Glomerular visceral epithelial cell (primary cell): ENCODE results near the gene XKR3.
"Not testable (repeated sequence)": the region's sequence is repeated elsewhere in the genome, so short reads cannot be mapped to it uniquely, and the experiment has no call there.

Experiments
- DNase-seq: peaks from one replicate; pipeline ENCODE4 v3.0.0-alpha.2; 2016; ENCODE audit errors: extremely low spot score

XKR3 gene

GRCh38 chr22:16824716-16825687 lies at the start of gene XKR3:
XKR3 (minus strand) TSS chr22:16825411; CDS start chr22:16808073, 17,338 bp downstream.
- no peak for DNase-seq

DNA sequence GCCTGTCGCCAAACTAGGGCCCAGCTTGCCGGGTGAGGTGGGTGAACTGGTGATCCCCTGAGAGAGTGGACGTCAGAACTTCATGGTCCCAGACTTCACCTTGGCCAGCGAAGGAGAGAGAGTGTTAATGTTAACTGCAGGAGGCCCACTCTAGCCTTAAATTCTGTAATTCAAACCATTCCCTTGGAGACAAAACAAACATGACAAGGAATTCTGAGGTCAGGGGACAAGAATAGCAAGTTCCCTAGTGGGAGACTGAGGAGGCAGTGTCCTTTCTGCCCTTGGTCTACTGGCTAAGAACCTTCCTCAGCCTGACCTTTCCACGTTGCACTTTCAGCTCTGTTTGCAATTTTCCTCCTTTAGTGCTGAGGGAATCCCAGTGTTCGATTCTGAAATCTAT lies 44.4 kb upstream of the XKR3 start:
- not testable (repeated sequence) for DNase-seq

DNA sequence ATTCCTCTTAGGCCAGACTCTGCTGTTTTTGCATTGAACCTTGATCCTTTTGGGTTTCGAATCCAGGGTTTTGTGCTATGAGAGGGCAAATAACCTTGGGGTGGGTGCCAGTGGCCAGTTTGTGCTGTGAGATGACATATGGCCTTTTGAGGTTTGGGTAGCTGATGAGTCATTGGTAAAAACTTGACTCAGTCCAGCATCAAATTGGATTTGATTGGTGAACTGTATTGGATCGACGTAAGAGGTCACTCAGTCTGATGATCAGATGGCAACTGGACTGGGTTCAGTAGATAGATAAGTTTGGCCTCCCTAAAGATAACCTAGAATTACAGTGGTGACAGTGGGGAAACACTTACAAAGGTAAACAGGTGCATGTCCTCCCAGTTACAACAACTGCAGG lies 41.0 kb upstream of the XKR3 start:
- no peak for DNase-seq

- not testable (repeated sequence) for DNase-seq
Observed at GRCh38 chr22:16856851-16857250, 31.6 kb upstream of the XKR3 start.

DNA sequence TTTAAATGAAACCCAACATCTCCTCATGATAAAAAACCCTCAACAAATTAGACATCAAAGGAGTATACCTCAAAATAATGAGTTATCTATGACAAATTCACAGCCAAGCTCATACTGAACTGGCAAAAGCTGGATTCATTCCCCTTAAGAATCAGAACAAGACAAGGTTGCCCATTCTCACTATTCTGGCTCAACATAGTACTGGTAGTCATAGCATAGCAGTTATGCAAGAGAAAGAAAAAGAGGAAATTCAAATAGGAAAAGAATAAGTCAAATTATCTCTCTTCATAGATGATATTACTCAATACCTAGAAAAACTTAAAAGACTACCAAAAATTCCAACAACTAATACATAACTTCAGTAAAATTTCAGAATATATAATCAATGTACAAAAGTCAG lies 29.4 kb upstream of the XKR3 start:
- DNase-seq = no peak

DNA sequence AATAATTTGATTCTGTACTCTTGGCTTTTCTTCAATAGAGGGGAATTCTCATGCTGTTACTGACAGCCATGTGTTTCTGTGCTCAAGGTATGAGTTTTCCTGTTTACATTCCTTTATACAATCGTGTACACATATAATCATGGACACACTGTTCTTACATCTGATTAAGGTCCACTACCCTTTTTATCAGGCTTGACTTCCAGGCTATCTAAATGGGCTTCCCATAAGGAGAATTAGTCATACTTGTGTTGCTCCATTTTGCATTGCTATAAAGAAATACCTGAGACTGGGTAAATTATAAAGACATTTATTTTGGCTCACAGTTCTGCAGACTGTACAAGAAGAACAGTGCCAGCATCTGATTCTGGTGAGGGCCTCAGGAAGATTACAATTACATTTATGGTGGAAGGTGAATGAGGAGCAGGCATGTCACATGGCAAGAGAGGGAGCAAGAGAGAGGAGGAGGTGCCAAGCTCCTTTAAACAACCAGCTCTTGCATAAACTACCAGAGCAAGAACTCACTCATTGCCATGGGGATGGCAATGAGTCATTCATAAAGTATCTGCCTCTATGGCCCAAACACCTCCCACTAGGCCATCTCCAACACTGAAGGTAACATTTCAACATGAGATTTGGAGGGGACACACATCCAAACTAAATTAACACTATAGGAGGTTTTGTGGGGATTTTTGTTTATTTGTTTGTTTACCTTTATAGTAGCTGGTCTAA lies 26.2 kb upstream of the XKR3 start:
- not testable (repeated sequence) for DNase-seq

DNA sequence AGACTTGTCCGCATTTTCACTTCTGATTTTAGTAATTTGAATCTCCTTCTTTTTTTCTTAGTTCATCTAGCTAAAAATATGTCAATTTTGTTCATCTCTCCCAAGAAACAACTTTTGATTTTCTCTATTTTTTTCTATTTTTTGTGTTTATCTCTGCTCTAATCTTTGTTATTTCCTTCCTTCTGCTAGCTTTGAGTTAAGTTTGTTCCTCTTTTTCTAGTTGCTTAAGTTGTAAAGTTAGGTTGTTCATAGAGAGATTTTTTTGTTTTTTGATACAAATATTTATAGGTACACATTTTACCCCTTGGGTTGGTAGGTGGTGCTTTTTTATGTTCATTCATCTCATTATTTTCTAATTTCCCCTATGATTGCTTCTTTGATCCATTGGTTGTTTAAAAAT lies 22.1 kb upstream of the XKR3 start:
- DNase-seq = no peak

DNA sequence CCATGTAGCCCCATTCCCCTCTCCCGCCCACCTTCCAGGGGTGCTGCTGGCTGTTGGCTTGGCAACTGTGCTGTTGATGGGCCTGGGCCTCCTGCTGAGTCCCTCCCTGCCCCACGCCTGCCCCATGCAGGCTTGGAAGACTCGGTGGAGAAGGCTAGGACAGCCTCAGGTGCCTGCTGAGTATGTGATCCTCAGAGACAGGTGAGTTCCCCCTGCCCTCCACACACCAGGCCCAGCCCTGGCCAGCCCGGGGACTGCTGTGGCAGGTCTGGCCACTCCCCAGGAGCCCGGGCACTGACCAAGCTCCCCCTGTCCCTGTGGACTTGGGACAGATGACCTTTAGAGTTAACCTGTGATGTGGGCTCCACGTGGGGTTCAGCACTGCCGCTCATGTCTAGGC lies 20.7 kb upstream of the XKR3 start:
- no peak for DNase-seq

DNA sequence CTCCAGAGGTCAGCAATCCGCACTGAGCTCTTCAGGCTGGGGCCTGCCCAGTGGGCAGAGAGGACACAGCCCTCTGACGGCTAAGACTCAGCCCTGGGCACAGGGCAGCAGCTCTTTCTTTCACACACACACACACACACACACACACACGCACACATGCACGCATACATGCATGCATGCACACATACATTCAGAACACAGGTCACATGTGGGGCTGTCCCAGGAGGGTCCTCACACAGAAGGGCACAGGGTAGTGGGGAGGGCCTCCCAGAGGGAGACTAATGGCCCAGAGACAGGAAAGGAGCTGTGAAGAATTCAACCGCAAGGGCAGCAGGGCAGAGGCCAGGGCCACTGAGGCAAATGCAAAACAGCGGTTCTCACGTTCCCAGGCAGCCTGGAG lies 20.3 kb upstream of the XKR3 start:
- no peak for DNase-seq

DNA sequence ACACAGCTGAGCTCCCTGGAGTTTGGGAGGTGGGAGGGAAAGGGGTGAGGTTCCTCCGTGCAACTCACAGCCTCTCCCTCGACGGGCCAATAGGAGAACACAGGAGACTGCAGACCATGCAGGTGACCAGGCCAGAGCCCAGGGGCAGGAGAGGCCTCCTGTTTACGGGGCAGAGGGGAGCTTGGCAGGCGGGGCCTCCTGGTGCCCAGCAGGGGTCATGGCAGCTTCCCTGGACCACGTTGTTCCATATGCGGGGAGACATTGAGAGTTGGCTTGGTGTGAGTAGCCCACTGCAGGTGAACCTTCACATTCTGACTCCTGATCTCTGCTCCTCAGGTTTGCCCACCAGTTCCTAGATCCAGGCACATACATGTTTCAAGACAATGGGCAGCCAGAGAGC lies 19.3 kb upstream of the XKR3 start:
- DNase-seq = no peak

- DNase-seq = no peak
Observed at GRCh38 chr22:16838073-16838472, 12.9 kb upstream of the XKR3 start.

GRCh38 chr22:16834971-16835370 lies 9.8 kb upstream of the XKR3 start:
- no peak for DNase-seq

DNA sequence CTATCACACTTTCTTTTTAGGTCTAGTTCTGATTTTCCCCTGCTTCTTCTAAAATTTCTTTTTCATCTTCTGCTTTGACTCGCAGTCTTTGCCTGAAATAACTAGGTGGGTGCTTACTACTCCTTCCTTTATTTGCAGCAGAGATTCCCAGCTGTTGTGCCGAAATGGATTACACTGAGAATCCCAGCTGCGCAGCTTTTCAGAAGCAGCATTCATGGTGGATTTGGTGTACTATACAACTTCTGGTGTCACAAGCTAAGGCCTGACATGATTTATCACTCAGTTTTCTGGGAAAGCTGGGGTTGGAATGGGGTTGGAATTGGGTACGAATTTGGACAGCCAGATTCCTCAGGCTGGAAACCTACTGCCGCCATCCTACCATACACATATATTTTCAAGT lies 6.0 kb upstream of the XKR3 start:
- no peak for DNase-seq

DNA sequence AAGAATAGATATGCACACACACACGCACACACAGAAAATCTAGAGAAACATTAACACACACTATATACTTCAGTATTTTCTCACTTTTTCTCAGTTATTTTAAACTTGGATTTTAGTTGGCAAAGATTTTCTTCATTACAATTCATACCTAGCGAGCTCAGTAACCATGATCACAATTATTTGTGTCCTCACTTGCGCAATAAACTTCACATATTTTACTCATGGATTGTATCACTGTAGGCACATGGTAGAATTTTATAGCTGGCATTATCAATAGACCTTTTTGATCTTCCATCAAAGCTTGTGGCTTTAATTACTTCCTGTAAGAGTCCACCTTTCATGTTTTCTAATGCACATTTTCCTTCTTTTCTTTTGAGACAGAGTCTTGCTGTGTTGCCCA lies 4.8 kb upstream of the XKR3 start:
- DNase-seq = no peak

DNA sequence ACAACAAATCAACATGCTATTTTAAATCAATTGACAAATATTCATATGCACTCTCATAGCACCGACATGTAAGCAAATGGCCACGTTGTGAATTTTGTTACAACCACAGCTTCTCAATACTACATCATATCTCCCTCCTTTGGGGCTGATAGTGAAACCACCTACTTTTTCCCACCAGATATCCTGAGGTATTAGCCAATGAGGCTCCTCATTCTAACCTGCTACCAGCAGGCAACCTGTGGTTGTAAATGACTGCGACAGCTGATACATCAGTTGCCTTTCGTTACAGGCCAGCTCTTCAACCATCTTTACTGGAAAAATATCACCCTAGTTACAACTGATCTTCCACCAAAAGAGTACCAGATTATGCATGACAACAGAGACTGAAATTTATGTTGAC lies 3.7 kb upstream of the XKR3 start:
- no peak for DNase-seq

GRCh38 chr22:16827506-16827905 lies 2.3 kb upstream of the XKR3 start:
- no peak for DNase-seq

DNA sequence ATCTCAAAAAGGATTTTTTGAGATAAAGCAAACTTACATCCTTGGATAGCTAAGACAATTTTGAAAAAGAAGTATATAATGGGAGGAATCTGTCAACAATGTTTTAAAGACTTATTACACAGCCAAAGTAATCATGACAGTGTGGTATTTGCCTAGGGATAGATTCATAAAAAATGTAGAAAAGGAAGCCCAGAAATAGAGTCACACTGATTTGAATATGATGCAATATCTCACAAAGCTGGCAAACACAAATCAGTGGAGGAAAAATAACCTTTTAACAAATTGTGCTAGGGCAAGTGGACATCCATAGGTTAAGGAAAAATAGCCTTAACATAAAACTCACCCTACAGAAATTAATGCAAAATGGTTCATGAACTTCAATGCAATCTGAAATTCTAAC lies 6.0 kb downstream of the XKR3 start:
- no peak for DNase-seq

GRCh38 chr22:16818538-16818937 lies 6.7 kb downstream of the XKR3 start:
- DNase-seq = no peak

GRCh38 chr22:16815073-16815472 lies 10.1 kb downstream of the XKR3 start:
- DNase-seq = no peak

DNA sequence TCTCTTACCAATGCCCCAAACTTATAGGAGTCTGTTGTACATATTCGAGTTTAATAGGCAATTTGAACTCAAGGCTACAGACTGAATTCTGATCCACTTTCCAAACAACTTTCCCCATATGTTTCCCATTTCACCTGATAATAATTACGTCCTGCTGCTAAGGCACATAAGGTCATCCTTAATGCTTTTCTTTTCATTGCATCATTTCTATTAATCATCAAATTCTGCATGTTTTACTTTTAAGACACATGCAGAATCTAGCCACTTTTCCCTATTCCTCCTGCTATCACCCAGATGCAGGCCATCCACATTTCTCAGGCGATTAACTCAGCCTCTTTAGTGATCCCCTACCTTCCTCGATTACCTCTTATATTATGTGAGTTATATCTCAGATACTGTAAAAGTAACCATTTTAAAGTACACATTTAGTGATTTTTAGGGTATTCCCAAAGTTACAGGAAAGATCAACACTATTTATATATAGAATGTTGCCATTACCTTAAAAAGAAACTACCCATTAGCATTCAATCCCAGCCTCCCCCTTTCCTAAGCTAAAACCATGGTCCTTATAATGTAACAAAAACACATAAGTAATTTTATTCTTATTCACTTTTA lies 14.9 kb downstream of the XKR3 start:
- no peak for DNase-seq

DNA sequence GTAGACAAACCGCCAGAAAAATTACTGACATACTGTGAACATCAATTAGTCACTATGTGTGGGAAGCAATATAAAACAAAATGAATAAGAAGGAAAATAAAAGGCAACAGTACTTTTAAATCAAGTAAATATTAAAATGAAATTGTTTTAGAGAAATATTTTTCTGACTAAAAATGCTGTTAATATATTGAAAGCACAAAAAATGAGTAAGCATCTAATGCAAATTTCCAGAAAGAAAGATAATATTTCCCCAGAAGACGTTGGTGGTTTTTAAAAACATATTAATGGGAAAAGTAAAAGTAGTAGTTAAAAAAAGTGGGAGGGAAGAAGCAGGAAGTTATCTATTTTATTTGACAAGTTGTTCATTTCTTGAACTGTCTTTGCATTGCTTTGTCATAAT lies 16.5 kb downstream of the XKR3 start:
- no peak for DNase-seq

- DNase-seq = no peak
Observed at GRCh38 chr22:16807109-16807508, 18.1 kb downstream of the XKR3 start.

GRCh38 chr22:16806401-16806800 lies 18.8 kb downstream of the XKR3 start:
- no peak for DNase-seq
